AG09319 (cell line): Measurements from ENCODE around the gene CELF2.

Source experiments
- DNase-seq: peaks from one replicate; pipeline ENCODE4 v3.0.0-alpha.2; 2010; ENCODE audit warnings: low read depth; ENCODE audit errors: extremely low read depth
- TF ChIP-seq, protein P1 (sequence below): IDR thresholded peaks from 2 replicates; pipeline ENCODE4 v1.5.1; 2011; ENCODE audit warnings: low read depth, mild to moderate bottlenecking, inconsistent platforms, low read length, moderate library complexity

CELF2 gene

GRCh38 chr10:11098666-11099065 lies 81.0 kb downstream of the CELF2 start:
- TF ChIP-seq, protein P1, sequence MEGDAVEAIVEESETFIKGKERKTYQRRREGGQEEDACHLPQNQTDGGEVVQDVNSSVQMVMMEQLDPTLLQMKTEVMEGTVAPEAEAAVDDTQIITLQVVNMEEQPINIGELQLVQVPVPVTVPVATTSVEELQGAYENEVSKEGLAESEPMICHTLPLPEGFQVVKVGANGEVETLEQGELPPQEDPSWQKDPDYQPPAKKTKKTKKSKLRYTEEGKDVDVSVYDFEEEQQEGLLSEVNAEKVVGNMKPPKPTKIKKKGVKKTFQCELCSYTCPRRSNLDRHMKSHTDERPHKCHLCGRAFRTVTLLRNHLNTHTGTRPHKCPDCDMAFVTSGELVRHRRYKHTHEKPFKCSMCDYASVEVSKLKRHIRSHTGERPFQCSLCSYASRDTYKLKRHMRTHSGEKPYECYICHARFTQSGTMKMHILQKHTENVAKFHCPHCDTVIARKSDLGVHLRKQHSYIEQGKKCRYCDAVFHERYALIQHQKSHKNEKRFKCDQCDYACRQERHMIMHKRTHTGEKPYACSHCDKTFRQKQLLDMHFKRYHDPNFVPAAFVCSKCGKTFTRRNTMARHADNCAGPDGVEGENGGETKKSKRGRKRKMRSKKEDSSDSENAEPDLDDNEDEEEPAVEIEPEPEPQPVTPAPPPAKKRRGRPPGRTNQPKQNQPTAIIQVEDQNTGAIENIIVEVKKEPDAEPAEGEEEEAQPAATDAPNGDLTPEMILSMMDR, result no peak

GRCh38 chr10:11104772-11105675 lies 87.4 kb downstream of the CELF2 start:
- TF ChIP-seq, protein P1, result no peak
- DNase-seq, result no peak

More at GRCh38 chr10:11098666-11099065, 81.0 kb downstream of the CELF2 start:
- no peak for DNase-seq

- TF ChIP-seq, protein P1, result no peak
Measured at GRCh38 chr10:11105676-11106004, 88.0 kb downstream of the CELF2 start.

DNA sequence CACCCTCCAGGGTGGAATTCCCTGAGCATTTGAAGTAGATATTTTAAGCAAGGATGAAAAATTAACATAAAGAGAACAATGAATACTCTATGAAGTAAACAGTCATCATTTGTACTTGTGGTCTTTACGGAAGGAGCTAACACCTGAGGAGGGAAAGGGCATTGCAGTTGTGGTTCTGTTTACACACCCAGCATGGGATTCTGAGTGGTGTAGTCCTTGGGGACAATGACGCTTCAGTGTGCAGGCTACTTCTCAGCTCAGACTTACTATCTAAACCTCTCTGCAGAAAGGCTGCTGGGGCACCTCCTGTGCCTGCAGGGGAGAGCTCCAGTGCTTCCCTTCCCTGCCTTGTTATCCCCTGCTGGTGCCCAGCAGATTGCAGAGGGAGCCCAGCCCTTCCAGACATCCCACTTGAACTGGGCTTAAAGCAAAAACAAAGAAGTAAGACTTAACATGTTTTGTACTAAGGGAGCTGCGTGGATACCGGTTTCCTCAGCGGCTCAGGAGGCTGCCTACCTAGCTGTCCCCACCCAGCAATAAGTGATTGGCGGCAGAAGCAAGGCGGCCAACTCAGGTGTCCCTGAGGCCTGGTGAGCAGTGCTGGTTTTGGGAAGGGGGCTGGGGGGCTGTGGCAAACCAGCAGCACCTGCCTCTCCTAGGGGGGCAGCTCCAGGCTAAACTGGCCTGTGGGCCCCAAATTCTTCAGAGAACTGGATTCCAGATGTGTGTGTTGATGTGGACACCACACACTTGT lies 89.1 kb downstream of the CELF2 start:
- no peak for DNase-seq
- TF ChIP-seq, protein P1, result no peak

More at GRCh38 chr10:11105676-11106004, 88.0 kb downstream of the CELF2 start:
- DNase-seq, result no peak

GRCh38 chr10:11107948-11108347 lies 90.3 kb downstream of the CELF2 start:
- TF ChIP-seq, protein P1, result no peak
- DNase-seq, result no peak

DNA sequence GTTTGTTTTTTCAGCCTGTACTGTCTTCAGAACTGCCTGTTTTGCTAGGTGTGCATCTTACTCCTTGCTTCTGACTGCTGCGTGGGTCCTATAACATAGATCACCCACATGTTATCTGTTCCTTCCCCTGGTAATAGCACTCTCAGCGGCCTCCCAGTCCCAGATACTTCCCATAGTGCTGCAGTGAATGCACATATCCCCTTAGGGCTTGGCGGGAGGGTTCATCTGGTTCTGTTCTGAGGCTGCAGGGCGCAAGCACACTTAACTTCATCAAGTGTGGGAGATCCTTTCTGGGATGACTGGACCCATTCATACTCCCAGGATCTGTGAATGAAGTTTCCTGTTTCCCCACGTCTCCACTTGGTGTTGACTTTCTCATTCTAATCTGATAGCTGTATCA lies 90.7 kb downstream of the CELF2 start:
- DNase-seq, result no peak
- TF ChIP-seq, protein P1, result no peak

DNA sequence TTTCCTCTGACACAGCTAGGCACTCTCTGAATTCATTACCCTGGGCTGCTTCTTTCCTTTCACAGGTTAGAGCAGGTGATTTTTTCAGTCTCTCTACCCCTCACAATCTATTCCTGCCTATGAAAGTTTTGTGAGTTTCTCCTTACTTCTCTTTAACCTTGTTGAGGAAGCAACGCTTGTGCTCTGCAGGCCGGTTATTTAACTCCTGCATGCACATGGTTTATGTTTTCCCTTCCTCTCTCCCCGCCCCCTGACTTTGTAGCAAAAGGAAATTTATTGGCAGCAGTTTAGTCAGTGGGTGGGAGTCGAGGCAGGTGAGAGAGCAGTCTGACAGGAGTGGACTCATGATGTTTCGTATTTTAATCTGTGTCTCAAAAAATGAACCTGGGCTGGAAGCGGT lies 91.9 kb downstream of the CELF2 start:
- no peak for DNase-seq
- TF ChIP-seq, protein P1, result no peak
